SK-N-SH (cell line): Measurements from ENCODE around the gene BIRC6. TPM values are rescaled to one million over a fixed set of nuclear protein-coding genes. Genes with fewer than 3 reads are reported as not detected.

Experiments used
- CTCF ChIA-PET: fragments of 300-600, 350-600 bp; formaldehyde crosslinking; extraction: SDS; loops from one replicate; lab custom pipeline; 2021; lab: Yijun Ruan, JAX
- POLR2A ChIA-PET: fragments of 350-600 bp; sonication (Branson Sonifier 250); formaldehyde crosslinking; extraction: SDS; loops from one replicate; lab custom pipeline; 2020; ENCODE audit warnings: antibody characterized with exemption, inconsistent platforms; lab: Yijun Ruan, JAX
- DNase-seq: peaks from one replicate; pipeline ENCODE4 v3.0.0; 2012
- H2AFZ ChIP-seq: fragments of 200-600 bp; sonication (generic); 2 replicates; pipeline ENCODE4 v1.8.1; 2016; ENCODE audit warnings: antibody characterized with exemption, mild to moderate bottlenecking, low read depth
- H3F3A ChIP-seq: fragments of 200-600 bp; sonication (generic); replicated peaks from 2 replicates; pipeline ENCODE3; 2016; ENCODE audit warnings: antibody characterized with exemption, mild to moderate bottlenecking; ENCODE audit not compliant: insufficient read depth
- H3K27ac ChIP-seq, 2 experiments: fragments of 200-500 bp in 1 of 2; fragments of 200-600 bp in 1 of 2; sonication (Bioruptor generic) in 1 of 2; sonication (generic), shearing (Covaris generic) in 1 of 2; 2 replicates each; pipeline versions ENCODE4 v1.5.1 to v1.6.1; 2014 to 2016; ENCODE audit warnings: low read depth in 2 of 2, inconsistent platforms in 1 of 2, low read length in 1 of 2, mild to moderate bottlenecking in 1 of 2, mixed read lengths in 1 of 2
- H3K27me3 ChIP-seq: fragments of 200-600 bp; sonication (generic), shearing (Covaris generic); 2 replicates; pipeline ENCODE4 v1.6.1; 2016; ENCODE audit warnings: mixed run types; ENCODE audit not compliant: insufficient read depth
- H3K36me3 ChIP-seq, 2 experiments: fragments of 200-500 bp in 1 of 2; fragments of 200-600 bp in 1 of 2; sonication (Bioruptor generic) in 1 of 2; sonication (generic) in 1 of 2; replicated peaks in 1 of 2; 2 replicates each; pipeline versions ENCODE3 to v1.5.1; 2014 to 2016; ENCODE audit warnings: low read length in 1 of 2, mild to moderate bottlenecking in 1 of 2; ENCODE audit not compliant: insufficient read depth in 2 of 2, control insufficient read depth in 1 of 2
- H3K4me1 ChIP-seq, 2 experiments: fragments of 200-500 bp in 1 of 2; fragments of 200-600 bp in 1 of 2; sonication (Bioruptor generic) in 1 of 2; sonication (generic), shearing (Covaris generic) in 1 of 2; 2 replicates each; pipeline versions ENCODE4 v1.5.1 to v1.6.1; 2014 to 2016; ENCODE audit warnings: low read depth in 1 of 2, low read length in 1 of 2, mixed run types in 1 of 2; ENCODE audit not compliant: insufficient read depth in 2 of 2, control insufficient read depth in 1 of 2
- H3K4me2 ChIP-seq: fragments of 200-600 bp; sonication (generic), shearing (Covaris generic); 2 replicates; pipeline ENCODE4 v1.6.1; 2017; ENCODE audit warnings: mixed run types
- H3K4me3 ChIP-seq, 2 experiments: fragments of 200-500 bp in 1 of 2; fragments of 200-600 bp in 1 of 2; sonication (Bioruptor generic) in 1 of 2; sonication (generic), shearing (Covaris generic) in 1 of 2; 2 replicates each; pipeline versions ENCODE4 v1.5.1 to v1.8.1; 2014 to 2016; ENCODE audit warnings: low read depth in 2 of 2, inconsistent platforms in 1 of 2, low read length in 1 of 2, mild to moderate bottlenecking in 1 of 2, mixed read lengths in 1 of 2, moderate library complexity in 1 of 2
- H3K79me2 ChIP-seq: fragments of 200-600 bp; sonication (generic); 2 replicates; pipeline ENCODE4 v1.8.1; 2017; ENCODE audit warnings: mild to moderate bottlenecking; ENCODE audit not compliant: insufficient read depth
- H3K9ac ChIP-seq: fragments of 200-600 bp; sonication (generic); 2 replicates; pipeline ENCODE4 v1.6.1; 2017; ENCODE audit warnings: mixed run types
- H3K9me2 ChIP-seq: fragments of 200-600 bp; sonication (generic); 2 replicates; pipeline ENCODE4 v1.6.1; 2017; ENCODE audit warnings: mixed run types
- H3K9me3 ChIP-seq: fragments of 200-600 bp; sonication (generic); 2 replicates; pipeline ENCODE4 v1.6.1; 2017; ENCODE audit warnings: mixed run types, mild to moderate bottlenecking, moderate library complexity
- H4K20me1 ChIP-seq: fragments of 200-600 bp; sonication (generic); 2 replicates; pipeline ENCODE4 v1.6.1; 2017; ENCODE audit warnings: mild to moderate bottlenecking, mixed run types; ENCODE audit not compliant: insufficient read depth
- CHD2 ChIP-seq: fragments of 150-350 bp; IDR thresholded peaks from 2 replicates; pipeline ENCODE4 v1.6.1; 2018; ENCODE audit warnings: low read length; ENCODE audit not compliant: partially characterized antibody
- CTCF ChIP-seq: fragments of 200-600 bp; sonication (generic); IDR thresholded peaks from 2 replicates; pipeline ENCODE4 v1.6.1; 2017; ENCODE audit warnings: antibody characterized with exemption, mild to moderate bottlenecking, moderate library complexity
- ELF1 ChIP-seq: IDR thresholded peaks from 2 replicates; pipeline ENCODE4 v1.4.0; 2012
- EZH2phosphoT487 ChIP-seq: fragments of 200-600 bp; sonication (generic); IDR thresholded peaks from 2 replicates; pipeline ENCODE4 v1.6.1; 2017; ENCODE audit warnings: low read depth, mixed run types, mild to moderate bottlenecking, antibody characterized with exemption, moderate library complexity, borderline replicate concordance
- FOXM1 ChIP-seq: IDR thresholded peaks from 2 replicates; pipeline ENCODE4 v1.4.0; 2012; ENCODE audit warnings: low read depth, mild to moderate bottlenecking
- GABPA ChIP-seq: IDR thresholded peaks from 2 replicates; pipeline ENCODE4 v1.4.0; 2012; ENCODE audit warnings: low read depth, mild to moderate bottlenecking
- JUND ChIP-seq: IDR thresholded peaks from 2 replicates; pipeline ENCODE4 v1.4.0; 2012
- MAX ChIP-seq: IDR thresholded peaks from 2 replicates; pipeline ENCODE4 v1.4.0; 2012; ENCODE audit warnings: low read depth
- MXI1 ChIP-seq: IDR thresholded peaks from 2 replicates; pipeline ENCODE4 v1.6.1; 2012; ENCODE audit warnings: mild to moderate bottlenecking, low read depth, low read length, improper control_type of control experiment
- PBX3 ChIP-seq: IDR thresholded peaks from 2 replicates; pipeline ENCODE4; 2012
- POLR2AphosphoS5 ChIP-seq: IDR thresholded peaks from 2 replicates; pipeline ENCODE4 v1.6.1; 2012; ENCODE audit warnings: low read depth, low read length
- REST ChIP-seq: IDR thresholded peaks from 2 replicates; pipeline ENCODE4 v1.6.1; 2012; ENCODE audit warnings: mild to moderate bottlenecking, low read depth, low read length, moderate library complexity
- RFX5 ChIP-seq: IDR thresholded peaks from 2 replicates; pipeline ENCODE4 v1.6.1; 2012; ENCODE audit warnings: mild to moderate bottlenecking, improper control_type of control experiment, low read length
- RXRA ChIP-seq: IDR thresholded peaks from 2 replicates; pipeline ENCODE4 v1.4.0; 2012; ENCODE audit warnings: low read depth, mild to moderate bottlenecking, borderline replicate concordance
- SIN3A ChIP-seq: IDR thresholded peaks from 2 replicates; pipeline ENCODE4 v1.6.1; 2012; ENCODE audit warnings: low read depth, mild to moderate bottlenecking, low read length, moderate library complexity, borderline replicate concordance
- SMC3 ChIP-seq: IDR thresholded peaks from 2 replicates; pipeline ENCODE4 v1.6.1; 2012; ENCODE audit warnings: low read depth, low read length, improper control_type of control experiment
- TCF12 ChIP-seq: IDR thresholded peaks from 2 replicates; pipeline ENCODE4 v1.4.0; 2012
- TEAD4 ChIP-seq: IDR thresholded peaks from 2 replicates; pipeline ENCODE4 v1.4.0; 2012; ENCODE audit warnings: mild to moderate bottlenecking, borderline replicate concordance; ENCODE audit not compliant: insufficient read depth
- USF1 ChIP-seq: IDR thresholded peaks from 2 replicates; pipeline ENCODE4 v1.4.0; 2012; ENCODE audit warnings: low read depth, borderline replicate concordance
- WGBS: methylation state at CpG from one replicate; pipeline ENCODE4 v1.1.6; 2017; ENCODE audit warnings: low lambda C conversion rate; 5-methylcytosine and 5-hydroxymethylcytosine counted together
- polyA plus RNA-seq, 3 experiments: library from polyadenylated mRNA; depleted of rRNA; stranded (reverse); fragments of >200 nt; gene quantifications; 2 replicates each; pipeline ENCODE4 v1.2.3, GENCODE V29; 2012

The BIRC6 gene
- polyA plus RNA-seq, 1 of the 3 experiments (the other 2 are of a cell fraction): 28.9 TPM

- Histone ChIP-seq H3K9me3 (no peaks in the 10 kb centered on the region), H3K27me3 (no peaks in the 10 kb centered on the region), H3K9me2 (no peaks in the 10 kb centered on the region), H3K36me3 (peaks cover 0 to 12% of the 10 kb centered on the region in 2 experiments), H3K79me2 (peaks cover 99% of the 10 kb centered on the region), H3K9ac (no peak overlapping the region), H3K27ac (no peak overlapping the region), H2AFZ (no peak overlapping the region), H4K20me1 (peaks cover 97% of the 10 kb centered on the region), H3K4me3 (no peak overlapping the region), H3K4me1 (peaks cover 0 to 2% of the 10 kb centered on the region in 2 experiments; a peak in 1 of 4 replicates), H3F3A (peaks cover 12% of the 10 kb centered on the region), H3K4me2 (no peak overlapping the region)
- TF ChIP-seq MAX (no peak), POLR2AphosphoS5 (no peak), USF1 (no peak), JUND (no peak), CTCF (no peak), SIN3A (no peak), MXI1 (no peak), RFX5 (no peak), FOXM1 (no peak), SMC3 (no peak), EZH2phosphoT487 (no peak), TCF12 (no peak), REST (no peak), ELF1 (no peak), CHD2 (no peak), PBX3 (no peak), TEAD4 (no peak), GABPA (no peak), RXRA (no peak)
- no peak for DNase-seq
- ChIA-PET CTCF (no interaction called here), POLR2A (no interaction called here)
- 87% methylated on average over 2 of the region's 2 CpGs for WGBS
Observed at GRCh38 chr2:32366595-32366994, 9.8 kb downstream of the BIRC6 start.
